K562 (cell line): ENCODE results near the gene IFNA5. TPM values are rescaled to one million over a fixed set of nuclear protein-coding genes. Genes with fewer than 3 reads are reported as not detected.

Experiments used
- ATAC-seq: fragments of 200-7000 bp; cut with Tn5 transposase; 3 replicates; pipeline ENCODE4 v1.9.1; 2020; ENCODE audit warnings: moderate library complexity
- BruUV-seq: library from RNA; stranded (reverse); fragments of 400-500 nt; replicated peaks from 2 replicates; lab custom pipeline; 2021; lab: Mats Ljungman, UMichigan
- CTCF ChIA-PET: fragments of 300-600 bp; formaldehyde crosslinking; extraction: SDS; loops from one replicate; lab custom pipeline; 2021; ENCODE audit warnings: low intra/inter-chr PET ratio; lab: Yijun Ruan, JAX
- POLR2A ChIA-PET: fragments of 300-600, 350-650 bp; sonication (Branson Sonifier 250); formaldehyde crosslinking; extraction: SDS; loops from one replicate; lab custom pipeline; 2021; ENCODE audit warnings: antibody characterized with exemption, inconsistent platforms; lab: Yijun Ruan, JAX
- DNase-seq, 4 experiments: peaks; one replicate each; pipeline versions ENCODE4 v3.0.0 to v3.0.0-alpha.2; 2011 to 2018; ENCODE audit warnings: low spot score in 3 of 4, mixed read lengths in 3 of 4; ENCODE audit errors: extremely low read depth in 1 of 4
- FAIRE-seq: peaks from 2 replicates; lab custom pipeline; 2011; peaks lifted over from hg19 to GRCh38; lab: Jason Lieb, UNC
- H2AFZ ChIP-seq: 2 replicates; pipeline ENCODE4 v1.6.0; 2011; ENCODE audit warnings: low read depth, low read length, control low read depth, inconsistent platforms
- H3K27ac ChIP-seq: fragments of 200-600 bp; 3 replicates; pipeline ENCODE4 v1.8.0; 2011; ENCODE audit warnings: low read depth, mild to moderate bottlenecking, control low read depth, inconsistent platforms, low read length, moderate library complexity, mixed read lengths; ENCODE audit errors: extremely low read depth
- H3K27me3 ChIP-seq, 2 experiments: fragments of 300-600 bp in 1 of 2; 2 replicates in 1 of 2; 3 replicates in 1 of 2; pipeline versions ENCODE4 v1.6.0 to v1.8.0; 2011; ENCODE audit warnings: inconsistent platforms in 2 of 2, low read length in 2 of 2, mild to moderate bottlenecking in 1 of 2, mixed read lengths in 1 of 2, moderate library complexity in 1 of 2; ENCODE audit not compliant: control insufficient read depth in 2 of 2, insufficient read depth in 2 of 2
- H3K36me3 ChIP-seq: fragments of 300-600 bp; 3 replicates; pipeline ENCODE4 v1.8.0; 2011; ENCODE audit warnings: mild to moderate bottlenecking, low read length, inconsistent platforms; ENCODE audit not compliant: control insufficient read depth, insufficient read depth
- H3K4me1 ChIP-seq, 2 experiments: fragments of 200-600 bp in 1 of 2; replicated peaks in 1 of 2; 2 replicates in 1 of 2; 3 replicates in 1 of 2; pipeline versions ENCODE4 v1.5.1 to v1.8.0; 2011; ENCODE audit warnings: inconsistent platforms in 2 of 2, low read length in 2 of 2, mild to moderate bottlenecking in 1 of 2, mixed read lengths in 1 of 2, moderate library complexity in 1 of 2; ENCODE audit not compliant: control insufficient read depth in 2 of 2, insufficient read depth in 2 of 2
- H3K4me2 ChIP-seq: 2 replicates; pipeline ENCODE4 v1.6.1; 2011; ENCODE audit warnings: low read length, control low read depth, inconsistent platforms, mixed read lengths; ENCODE audit not compliant: insufficient read depth
- H3K4me3 ChIP-seq: fragments of 200-600 bp; sonication (generic), shearing (Covaris generic); 2 replicates; pipeline ENCODE4 v1.5.1; 2016; ENCODE audit warnings: control low read depth, inconsistent platforms
- H3K79me2 ChIP-seq: fragments of 200-600 bp; 3 replicates; pipeline ENCODE4 v1.8.0; 2011; ENCODE audit warnings: low read length, inconsistent platforms; ENCODE audit not compliant: control insufficient read depth, insufficient read depth
- H3K9ac ChIP-seq, 2 experiments: 2 replicates each; pipeline versions ENCODE4 v1.6.0 to v1.6.1; 2011; ENCODE audit warnings: low read depth in 2 of 2, low read length in 2 of 2, control low read depth in 1 of 2, inconsistent platforms in 1 of 2, mild to moderate bottlenecking in 1 of 2, mixed read lengths in 1 of 2; ENCODE audit not compliant: insufficient read depth in 1 of 2
- H3K9me1 ChIP-seq: one replicate; pipeline ENCODE4 v1.6.0; 2011; ENCODE audit warnings: inconsistent platforms, mild to moderate bottlenecking, low read length, moderate library complexity; ENCODE audit not compliant: control insufficient read depth, insufficient read depth
- H3K9me3 ChIP-seq: replicated peaks from 2 replicates; pipeline ENCODE4 v1.5.1; 2011; ENCODE audit warnings: low read depth, low read length, inconsistent platforms; ENCODE audit not compliant: control insufficient read depth, insufficient read depth
- H4K20me1 ChIP-seq: replicated peaks from 2 replicates; pipeline ENCODE4 v1.6.1; 2011; ENCODE audit warnings: low read length, inconsistent platforms, mixed read lengths; ENCODE audit not compliant: control insufficient read depth, insufficient read depth
- KLF13 ChIP-seq: fragments of 450-650 bp; IDR thresholded peaks from 2 replicates; pipeline ENCODE4 v1.6.1; 2016; ENCODE audit warnings: missing genetic modification characterization, low read depth, mild to moderate bottlenecking, missing compliant biosample characterization, moderate library complexity, borderline replicate concordance
- MAFG ChIP-seq: fragments of 450-650 bp; conservative IDR thresholded peaks from 2 replicates; pipeline ENCODE4 v1.6.1; 2016; ENCODE audit warnings: missing genetic modification characterization, missing compliant biosample characterization
- MXI1 ChIP-seq: IDR thresholded peaks from 2 replicates; pipeline ENCODE4 v1.6.1; 2011; ENCODE audit warnings: low read depth, mild to moderate bottlenecking, improper control_type of control experiment, low read length
- MYNN ChIP-seq, 2 experiments: sonication (generic); formaldehyde crosslinking in 1 of 2; IDR thresholded peaks; 2 replicates each; pipeline versions ENCODE4 v1.5.0 to v1.6.1; 2016 to 2020; ENCODE audit warnings: antibody characterized with exemption in 1 of 2, missing genetic modification reagents in 1 of 2
- NFIC ChIP-seq: fragments of 450-650 bp; IDR thresholded peaks from 2 replicates; pipeline ENCODE4 v1.6.1; 2017; ENCODE audit warnings: mild to moderate bottlenecking, inconsistent platforms
- RCOR1 ChIP-seq, 2 experiments: IDR thresholded peaks; 2 replicates each; pipeline ENCODE4 v1.6.1; 2012; ENCODE audit warnings: low read depth in 2 of 2, low read length in 2 of 2, borderline replicate concordance in 1 of 2, improper control_type of control experiment in 1 of 2
- TCF7 ChIP-seq: sonication (generic); IDR thresholded peaks from 2 replicates; pipeline ENCODE4 v1.6.1; 2016; ENCODE audit warnings: antibody characterized with exemption, borderline replicate concordance
- ZNF764 ChIP-seq: fragments of 250-450 bp; sonication (Bioruptor Pico); IDR thresholded peaks from 2 replicates; pipeline ENCODE4 v1.4.0; 2020; ENCODE audit warnings: low read depth, mild to moderate bottlenecking, moderate library complexity
- WGBS: fragments of 100-300 bp; shearing (Covaris generic); methylation state at CpG from one replicate; pipeline ENCODE4 v1.1.6; 2016; ENCODE audit warnings: low coverage, mixed read lengths; ENCODE audit not compliant: insufficient coverage; ENCODE audit errors: missing lambda C conversion rate; 5-methylcytosine and 5-hydroxymethylcytosine counted together
- in situ Hi-C: fragments of 300-500 bp; cut with MboI; formaldehyde crosslinking; loops from 4 replicates; pipeline ENCODE4 v1.15.0; 2018; ENCODE audit warnings: inconsistent platforms, mixed read lengths
- intact Hi-C: fragments of 100-400 bp; cut with micrococcal nuclease; formaldehyde crosslinking; loops from 2 replicates; pipeline ENCODE4 v1.14.2; 2022
- polyA plus RNA-seq, 8 experiments: library from polyadenylated mRNA; depleted of rRNA in 4 of 8; stranded (reverse) in 5 of 8; unstranded in 3 of 8; fragments of >200 nt; fragmentation: Nextera tagmentation in 2 of 8; fragmentation: Illumina TruSeq in 1 of 8; extraction: Ambion mirVana in 2 of 8; extraction: Trizol in 1 of 8; gene quantifications; 2 replicates each; pipeline versions ENCODE4 v1.2.1 to v1.2.3, GENCODE V29; 2011 to 2014; ENCODE audit warnings: inconsistent platforms in 1 of 8, missing spikeins in 1 of 8
- total RNA-seq, 7 experiments: library from RNA; depleted of rRNA in 6 of 7; stranded (reverse); fragments of >200 nt in 6 of 7; fragmentation: Illumina TruSeq in 2 of 7; extraction: Trizol in 2 of 7; gene quantifications; 2 replicates each; pipeline versions ENCODE4 v1.2.1 to v1.2.3, GENCODE V29; 2011 to 2021; ENCODE audit warnings: low replicate concordance in 1 of 7
- TF ChIP-seq, protein P1 (sequence below): fragments of 450-650 bp; IDR thresholded peaks from 2 replicates; pipeline ENCODE4 v1.6.1; 2017; ENCODE audit warnings: mild to moderate bottlenecking, moderate library complexity
- TF ChIP-seq, protein P2 (sequence below): fragments of 250-450 bp; sonication (Bioruptor Pico); IDR thresholded peaks from 2 replicates; pipeline ENCODE4 v1.4.0; 2020; ENCODE audit warnings: mild to moderate bottlenecking, moderate library complexity
- TF ChIP-seq, protein P3 (sequence below): fragments of 250-450 bp; sonication (Bioruptor Pico); IDR thresholded peaks from 2 replicates; pipeline ENCODE4 v1.4.0; 2020; ENCODE audit warnings: mild to moderate bottlenecking, moderate library complexity, borderline replicate concordance

Gene IFNA5
- total and polyA plus RNA-seq, 9 of the 15 experiments (the other 6 are each of a cell fraction or from before 2014, with no cell fraction given) = not detected

DNA sequence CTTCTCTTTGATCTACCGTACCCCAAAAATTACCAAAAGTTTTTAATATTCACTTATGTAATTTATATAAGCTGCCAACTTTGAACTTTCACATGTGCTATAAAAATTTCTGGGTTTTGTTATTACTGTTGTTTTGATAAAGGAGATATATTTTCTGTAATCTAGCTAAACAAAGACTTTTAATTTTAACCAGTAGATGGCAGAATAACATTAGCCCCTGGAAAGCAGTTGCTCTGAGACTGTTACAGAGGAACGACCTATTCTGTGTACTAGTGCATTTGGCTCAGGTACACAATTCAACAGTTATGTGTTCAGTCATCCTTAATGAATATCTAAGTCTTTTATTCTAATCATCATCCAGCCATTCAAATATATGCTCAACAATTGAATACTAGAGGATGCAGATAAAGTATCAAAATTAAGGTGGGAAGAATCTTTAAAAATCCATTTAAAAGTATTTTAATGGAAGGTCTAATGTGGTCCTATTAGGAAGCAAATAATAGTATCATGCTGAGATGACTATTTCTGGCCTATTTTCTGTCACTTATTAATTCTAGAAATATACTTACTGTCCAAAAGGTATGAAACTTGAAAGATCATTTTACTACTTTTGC, 21.5 kb upstream of the IFNA5 start:
- intact Hi-C loops (no loop called here), in situ Hi-C loops (no loop called here)
- H3K9me1 ChIP-seq = no peaks in the 10 kb centered on the region
- ATAC-seq (no peak), DNase-seq (no peak), FAIRE-seq (no peak)
- H3K27ac ChIP-seq = no peak overlapping the region
- H4K20me1 ChIP-seq = no peaks in the 10 kb centered on the region
- no peaks in the 10 kb centered on the region for H3K36me3 ChIP-seq
- ChIA-PET CTCF (no interaction called here), POLR2A (no interaction called here)
- H2AFZ ChIP-seq = no peak overlapping the region
- H3K79me2 ChIP-seq = no peaks in the 10 kb centered on the region
- no peak overlapping the region for H3K9ac ChIP-seq
- TF ChIP-seq MYNN (IDR thresholded peaks at IDR 0.05) (no peak), MYNN (CRISPR knock-in tag; IDR thresholded peaks at IDR 0.05) (no peak), RCOR1 (IDR thresholded peaks at IDR 0.05; ENCODE audit: borderline replicate concordance in 1 of 2, low read depth in 2 of 2, low read length in 2 of 2) (no peak), TCF7 (no peak), KLF13 (tag) (no peak), MXI1 (no peak), MAFG (tag) (no peak), ZNF764 (no peak), NFIC (no peak)
- TF ChIP-seq, protein P1, sequence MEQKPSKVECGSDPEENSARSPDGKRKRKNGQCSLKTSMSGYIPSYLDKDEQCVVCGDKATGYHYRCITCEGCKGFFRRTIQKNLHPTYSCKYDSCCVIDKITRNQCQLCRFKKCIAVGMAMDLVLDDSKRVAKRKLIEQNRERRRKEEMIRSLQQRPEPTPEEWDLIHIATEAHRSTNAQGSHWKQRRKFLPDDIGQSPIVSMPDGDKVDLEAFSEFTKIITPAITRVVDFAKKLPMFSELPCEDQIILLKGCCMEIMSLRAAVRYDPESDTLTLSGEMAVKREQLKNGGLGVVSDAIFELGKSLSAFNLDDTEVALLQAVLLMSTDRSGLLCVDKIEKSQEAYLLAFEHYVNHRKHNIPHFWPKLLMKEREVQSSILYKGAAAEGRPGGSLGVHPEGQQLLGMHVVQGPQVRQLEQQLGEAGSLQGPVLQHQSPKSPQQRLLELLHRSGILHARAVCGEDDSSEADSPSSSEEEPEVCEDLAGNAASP = no peak
- TF ChIP-seq, protein P2, sequence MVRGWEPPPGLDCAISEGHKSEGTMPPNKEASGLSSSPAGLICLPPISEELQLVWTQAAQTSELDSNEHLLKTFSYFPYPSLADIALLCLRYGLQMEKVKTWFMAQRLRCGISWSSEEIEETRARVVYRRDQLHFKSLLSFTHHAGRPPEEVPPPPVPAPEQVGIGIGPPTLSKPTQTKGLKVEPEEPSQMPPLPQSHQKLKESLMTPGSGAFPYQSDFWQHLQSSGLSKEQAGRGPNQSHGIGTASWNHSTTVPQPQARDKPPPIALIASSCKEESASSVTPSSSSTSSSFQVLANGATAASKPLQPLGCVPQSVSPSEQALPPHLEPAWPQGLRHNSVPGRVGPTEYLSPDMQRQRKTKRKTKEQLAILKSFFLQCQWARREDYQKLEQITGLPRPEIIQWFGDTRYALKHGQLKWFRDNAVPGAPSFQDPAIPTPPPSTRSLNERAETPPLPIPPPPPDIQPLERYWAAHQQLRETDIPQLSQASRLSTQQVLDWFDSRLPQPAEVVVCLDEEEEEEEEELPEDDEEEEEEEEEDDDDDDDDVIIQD = no peak
- TF ChIP-seq, protein P3, sequence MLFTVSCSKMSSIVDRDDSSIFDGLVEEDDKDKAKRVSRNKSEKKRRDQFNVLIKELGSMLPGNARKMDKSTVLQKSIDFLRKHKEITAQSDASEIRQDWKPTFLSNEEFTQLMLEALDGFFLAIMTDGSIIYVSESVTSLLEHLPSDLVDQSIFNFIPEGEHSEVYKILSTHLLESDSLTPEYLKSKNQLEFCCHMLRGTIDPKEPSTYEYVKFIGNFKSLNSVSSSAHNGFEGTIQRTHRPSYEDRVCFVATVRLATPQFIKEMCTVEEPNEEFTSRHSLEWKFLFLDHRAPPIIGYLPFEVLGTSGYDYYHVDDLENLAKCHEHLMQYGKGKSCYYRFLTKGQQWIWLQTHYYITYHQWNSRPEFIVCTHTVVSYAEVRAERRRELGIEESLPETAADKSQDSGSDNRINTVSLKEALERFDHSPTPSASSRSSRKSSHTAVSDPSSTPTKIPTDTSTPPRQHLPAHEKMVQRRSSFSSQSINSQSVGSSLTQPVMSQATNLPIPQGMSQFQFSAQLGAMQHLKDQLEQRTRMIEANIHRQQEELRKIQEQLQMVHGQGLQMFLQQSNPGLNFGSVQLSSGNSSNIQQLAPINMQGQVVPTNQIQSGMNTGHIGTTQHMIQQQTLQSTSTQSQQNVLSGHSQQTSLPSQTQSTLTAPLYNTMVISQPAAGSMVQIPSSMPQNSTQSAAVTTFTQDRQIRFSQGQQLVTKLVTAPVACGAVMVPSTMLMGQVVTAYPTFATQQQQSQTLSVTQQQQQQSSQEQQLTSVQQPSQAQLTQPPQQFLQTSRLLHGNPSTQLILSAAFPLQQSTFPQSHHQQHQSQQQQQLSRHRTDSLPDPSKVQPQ (CRISPR knock-in tag) = no peak
- WGBS = no CpG with 5 or more reads among the region's 2 CpGs
- no peak overlapping the region for H3K4me2 ChIP-seq
- H3K4me3 ChIP-seq = no peak overlapping the region
- H3K27me3 ChIP-seq = no peaks in the 10 kb centered on the region
- no peaks in the 10 kb centered on the region for H3K9me3 ChIP-seq
- no TSS peak for BruUV-seq
- H3K4me1 ChIP-seq = no peaks in the 10 kb centered on the region
